ENCODE data around the gene TRPM8. TPM values are rescaled to one million over a fixed set of nuclear protein-coding genes. Genes with fewer than 3 reads are reported as not detected.

Gene TRPM8
- total RNA-seq, 1 donor from 2014 or later = not detected

GRCh38 chr2:234046521-234046920, 129.3 kb downstream of the TRPM8 start:
- H3K27ac Mint-ChIP-seq (ENCODE audit: unreplicated experiment) = no peak overlapping the region
- no peaks in the 10 kb centered on the region for H3K36me3 Mint-ChIP-seq (ENCODE audit: unreplicated experiment)
- H3K4me3 Mint-ChIP-seq (ENCODE audit: unreplicated experiment) = no peak overlapping the region
- no peak for DNase-seq (ENCODE audit: extremely low spot score, unreplicated experiment)
- TF ChIP-seq, protein P1, sequence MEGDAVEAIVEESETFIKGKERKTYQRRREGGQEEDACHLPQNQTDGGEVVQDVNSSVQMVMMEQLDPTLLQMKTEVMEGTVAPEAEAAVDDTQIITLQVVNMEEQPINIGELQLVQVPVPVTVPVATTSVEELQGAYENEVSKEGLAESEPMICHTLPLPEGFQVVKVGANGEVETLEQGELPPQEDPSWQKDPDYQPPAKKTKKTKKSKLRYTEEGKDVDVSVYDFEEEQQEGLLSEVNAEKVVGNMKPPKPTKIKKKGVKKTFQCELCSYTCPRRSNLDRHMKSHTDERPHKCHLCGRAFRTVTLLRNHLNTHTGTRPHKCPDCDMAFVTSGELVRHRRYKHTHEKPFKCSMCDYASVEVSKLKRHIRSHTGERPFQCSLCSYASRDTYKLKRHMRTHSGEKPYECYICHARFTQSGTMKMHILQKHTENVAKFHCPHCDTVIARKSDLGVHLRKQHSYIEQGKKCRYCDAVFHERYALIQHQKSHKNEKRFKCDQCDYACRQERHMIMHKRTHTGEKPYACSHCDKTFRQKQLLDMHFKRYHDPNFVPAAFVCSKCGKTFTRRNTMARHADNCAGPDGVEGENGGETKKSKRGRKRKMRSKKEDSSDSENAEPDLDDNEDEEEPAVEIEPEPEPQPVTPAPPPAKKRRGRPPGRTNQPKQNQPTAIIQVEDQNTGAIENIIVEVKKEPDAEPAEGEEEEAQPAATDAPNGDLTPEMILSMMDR (IDR thresholded peaks at IDR 0.05) = no peak
- H3K27me3 Mint-ChIP-seq (ENCODE audit: unreplicated experiment) = peaks cover 71% of the 10 kb centered on the region
- no peaks in the 10 kb centered on the region for H3K4me1 Mint-ChIP-seq (ENCODE audit: unreplicated experiment)
- H3K9me3 Mint-ChIP-seq (ENCODE audit: unreplicated experiment) = no peaks in the 10 kb centered on the region

DNA sequence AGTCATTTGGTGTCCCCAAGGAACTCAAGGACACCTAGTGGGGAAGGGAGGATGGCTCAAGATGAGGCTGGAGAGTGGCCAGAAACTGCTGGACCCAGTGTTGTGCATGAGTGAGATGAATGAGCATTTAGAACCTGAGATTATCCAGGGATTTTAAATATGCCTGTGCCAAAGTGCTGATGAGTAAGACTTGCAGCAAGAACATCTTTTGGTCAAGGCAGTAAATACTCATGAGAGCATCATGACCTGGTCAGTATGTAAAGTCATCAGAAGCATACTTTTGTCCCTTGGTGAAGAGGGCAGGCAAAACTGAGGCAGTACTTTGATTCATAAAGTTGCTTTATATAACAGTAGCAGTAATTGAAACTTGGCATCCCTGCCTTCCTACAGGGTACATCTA, 130.2 kb downstream of the TRPM8 start:
- H3K9me3 Mint-ChIP-seq (ENCODE audit: unreplicated experiment) = no peaks in the 10 kb centered on the region
- TF ChIP-seq, protein P1 (IDR thresholded peaks at IDR 0.05) = no peak
- H3K27me3 Mint-ChIP-seq (ENCODE audit: unreplicated experiment) = peaks cover 71% of the 10 kb centered on the region
- no peak for DNase-seq (ENCODE audit: extremely low spot score, unreplicated experiment)
- H3K36me3 Mint-ChIP-seq (ENCODE audit: unreplicated experiment) = no peaks in the 10 kb centered on the region
- H3K4me1 Mint-ChIP-seq (ENCODE audit: unreplicated experiment) = no peaks in the 10 kb centered on the region
- no peak overlapping the region for H3K27ac Mint-ChIP-seq (ENCODE audit: unreplicated experiment)
- H3K4me3 Mint-ChIP-seq (ENCODE audit: unreplicated experiment) = no peak overlapping the region

- H3K27me3 Mint-ChIP-seq (ENCODE audit: unreplicated experiment) = peaks cover 75% of the 10 kb centered on the region
- TF ChIP-seq, protein P1 (IDR thresholded peaks at IDR 0.05) = no peak
- H3K4me3 Mint-ChIP-seq (ENCODE audit: unreplicated experiment) = no peak overlapping the region
- H3K27ac Mint-ChIP-seq (ENCODE audit: unreplicated experiment) = no peak overlapping the region
- H3K9me3 Mint-ChIP-seq (ENCODE audit: unreplicated experiment) = no peaks in the 10 kb centered on the region
- no peaks in the 10 kb centered on the region for H3K36me3 Mint-ChIP-seq (ENCODE audit: unreplicated experiment)
- DNase-seq (ENCODE audit: extremely low spot score, unreplicated experiment) = no peak
- H3K4me1 Mint-ChIP-seq (ENCODE audit: unreplicated experiment) = no peaks in the 10 kb centered on the region
Observed at GRCh38 chr2:234048049-234048448, 130.9 kb downstream of the TRPM8 start.

DNA sequence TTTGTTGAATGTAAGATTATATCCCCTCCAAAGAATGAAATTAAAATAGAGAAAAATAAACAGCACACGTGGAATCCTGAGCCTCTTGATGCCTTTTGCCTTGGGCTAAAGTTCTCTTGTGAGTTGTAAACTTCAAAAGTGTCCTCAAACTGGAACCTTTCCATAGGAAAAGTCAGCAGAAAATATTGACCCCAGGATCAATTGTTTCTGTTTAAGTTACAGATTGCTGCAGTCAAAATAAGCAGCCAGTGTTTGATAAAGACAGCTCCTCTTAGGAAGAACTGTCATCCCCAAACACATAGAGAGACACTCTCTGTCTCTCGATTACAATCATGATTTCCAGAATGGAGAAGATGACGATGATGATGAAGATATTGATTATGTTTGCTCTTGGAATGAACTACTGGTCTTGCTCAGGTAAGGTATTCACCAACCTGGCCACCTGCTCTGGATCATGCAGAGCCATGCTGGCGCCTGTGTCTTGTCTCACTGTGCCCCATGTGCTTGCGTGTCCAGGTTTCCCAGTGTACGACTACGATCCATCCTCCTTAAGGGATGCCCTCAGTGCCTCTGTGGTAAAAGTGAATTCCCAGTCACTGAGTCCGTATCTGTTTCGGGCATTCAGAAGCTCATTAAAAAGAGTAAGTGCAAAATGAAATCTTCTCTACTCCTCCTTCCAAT, 133.4 kb downstream of the TRPM8 start, which contains the start of gene SPP2:
Gene SPP2 (plus strand): TSS at position 248 of the 681 bp plus-strand sequence. CDS start 85 bp downstream, at position 333.
- no peak within 1 kb of the TSS for H3K27ac Mint-ChIP-seq (ENCODE audit: unreplicated experiment)
- no peak within 1 kb of the TSS for H3K4me3 Mint-ChIP-seq (ENCODE audit: unreplicated experiment)
- no peaks in the 10 kb centered on the region for H3K36me3 Mint-ChIP-seq (ENCODE audit: unreplicated experiment)
- DNase-seq (ENCODE audit: extremely low spot score, unreplicated experiment) = no peak
- TF ChIP-seq, protein P1 (IDR thresholded peaks at IDR 0.05) = no peak
- H3K27me3 Mint-ChIP-seq (ENCODE audit: unreplicated experiment) = peaks cover 75% of the 10 kb centered on the region
- no peaks in the 10 kb centered on the region for H3K4me1 Mint-ChIP-seq (ENCODE audit: unreplicated experiment)
- H3K9me3 Mint-ChIP-seq (ENCODE audit: unreplicated experiment) = no peaks in the 10 kb centered on the region

- H3K27ac Mint-ChIP-seq (ENCODE audit: unreplicated experiment) = no peak overlapping the region
- H3K36me3 Mint-ChIP-seq (ENCODE audit: unreplicated experiment) = no peaks in the 10 kb centered on the region
- H3K4me1 Mint-ChIP-seq (ENCODE audit: unreplicated experiment) = no peaks in the 10 kb centered on the region
- H3K4me3 Mint-ChIP-seq (ENCODE audit: unreplicated experiment) = no peak overlapping the region
- TF ChIP-seq, protein P1 (IDR thresholded peaks at IDR 0.05) = no peak
- H3K9me3 Mint-ChIP-seq (ENCODE audit: unreplicated experiment) = no peaks in the 10 kb centered on the region
- peaks cover 79% of the 10 kb centered on the region for H3K27me3 Mint-ChIP-seq (ENCODE audit: unreplicated experiment)
- no peak for DNase-seq (ENCODE audit: extremely low spot score, unreplicated experiment)
Observed at GRCh38 chr2:234051374-234052070, 134.3 kb downstream of the TRPM8 start.

All from osteocyte (in vitro differentiated cells).